Measurements from ENCODE around the gene SS18.

The SS18 gene

DNA sequence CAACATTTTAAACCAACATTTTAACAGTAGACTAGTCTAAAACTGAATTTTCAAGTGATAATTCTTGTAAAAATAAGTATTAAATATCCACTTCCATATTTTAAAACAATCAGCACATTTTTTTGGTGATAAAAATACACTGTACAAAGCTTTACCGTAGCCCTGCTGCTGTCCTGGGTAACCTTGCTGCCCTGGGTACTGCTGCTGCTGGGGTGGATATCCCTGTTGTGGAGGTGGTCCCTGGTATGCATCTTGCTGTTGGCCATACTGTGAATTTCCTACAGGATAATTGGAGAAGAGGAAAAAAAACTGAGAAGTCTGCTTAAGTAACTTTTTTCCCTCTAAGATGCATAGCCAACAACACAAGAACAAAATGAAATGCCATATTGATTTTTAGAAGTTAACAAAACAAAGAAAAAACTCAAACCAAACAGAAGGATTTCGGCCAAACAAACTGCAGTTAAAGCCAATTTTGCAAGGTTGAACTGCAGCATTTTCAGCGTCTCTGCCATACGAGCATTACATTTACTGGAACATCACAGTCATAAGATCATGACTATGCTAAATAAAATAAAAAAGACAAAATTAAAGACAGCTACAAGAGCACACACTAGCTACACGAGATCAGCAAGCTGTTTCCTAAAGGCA is 55.4 kb downstream of the SS18 start:
- no peak for DNase-seq (ENCODE audit: low read depth)
- no peak for TF ChIP-seq CTCF (IDR thresholded peaks at IDR 0.05; ENCODE audit: low read depth, low read length, missing control alignments)
- H3K4me3 ChIP-seq (ENCODE audit: low read depth, low read length) = no peak overlapping the region

DNA sequence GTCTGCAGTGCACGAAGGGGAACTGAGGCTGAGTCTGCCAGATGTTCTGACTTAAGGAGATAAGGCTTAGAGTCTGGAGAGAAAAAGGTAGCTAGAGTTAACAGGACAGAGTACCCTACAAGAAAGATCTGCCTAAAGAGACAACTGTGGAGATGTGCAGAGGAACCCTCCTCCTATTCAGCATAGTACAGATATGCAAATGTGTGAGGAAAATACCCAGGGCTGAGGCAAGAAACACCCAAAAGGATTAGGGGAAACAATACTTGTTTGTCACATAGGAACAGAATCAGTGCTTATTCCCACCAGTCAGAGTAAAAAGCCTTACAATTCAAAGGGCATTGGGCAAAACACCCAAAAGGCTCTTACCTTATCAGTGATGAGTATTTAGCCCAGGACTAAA is 67.8 kb downstream of the SS18 start:
- no peak for TF ChIP-seq CTCF (IDR thresholded peaks at IDR 0.05; ENCODE audit: low read depth, low read length, missing control alignments)
- no peak for DNase-seq (ENCODE audit: low read depth)
- no peak overlapping the region for H3K4me3 ChIP-seq (ENCODE audit: low read depth, low read length)

DNA sequence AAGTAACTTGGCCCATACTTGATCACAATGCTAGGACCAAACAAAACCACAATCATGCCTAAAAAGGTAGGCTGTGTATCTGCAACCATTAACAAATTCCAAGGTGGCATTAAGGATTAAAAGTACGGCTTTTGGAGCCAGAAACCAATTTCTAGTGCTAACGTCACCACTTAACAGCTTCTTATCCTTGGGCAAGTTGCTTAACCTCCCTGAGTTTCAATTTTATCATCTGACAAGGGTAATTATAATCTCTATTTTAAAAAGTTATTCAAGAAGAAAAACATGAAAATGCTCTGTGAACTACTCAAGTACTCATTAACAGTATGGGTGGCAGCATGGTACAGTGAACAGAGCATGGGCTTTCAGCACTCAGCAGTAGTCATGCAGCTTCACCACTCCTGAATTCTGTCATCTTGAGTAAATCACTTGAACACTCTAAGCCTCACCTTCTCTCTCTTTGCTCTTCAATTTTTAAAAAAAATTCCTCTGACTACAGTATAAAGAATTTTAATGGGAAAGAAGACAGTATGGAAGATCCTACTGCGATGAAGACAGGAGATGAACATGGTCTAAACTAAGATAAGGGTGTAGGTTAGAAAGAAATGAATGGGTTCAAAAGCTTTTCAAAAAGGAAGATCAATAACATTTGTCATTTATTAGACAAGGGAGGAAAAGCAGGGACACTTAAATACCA is 69.2 kb downstream of the SS18 start:
- DNase-seq (ENCODE audit: low read depth) = no peak
- no peak for TF ChIP-seq CTCF (IDR thresholded peaks at IDR 0.05; ENCODE audit: low read depth, low read length, missing control alignments)
- no peak overlapping the region for H3K4me3 ChIP-seq (ENCODE audit: low read depth, low read length)

DNA sequence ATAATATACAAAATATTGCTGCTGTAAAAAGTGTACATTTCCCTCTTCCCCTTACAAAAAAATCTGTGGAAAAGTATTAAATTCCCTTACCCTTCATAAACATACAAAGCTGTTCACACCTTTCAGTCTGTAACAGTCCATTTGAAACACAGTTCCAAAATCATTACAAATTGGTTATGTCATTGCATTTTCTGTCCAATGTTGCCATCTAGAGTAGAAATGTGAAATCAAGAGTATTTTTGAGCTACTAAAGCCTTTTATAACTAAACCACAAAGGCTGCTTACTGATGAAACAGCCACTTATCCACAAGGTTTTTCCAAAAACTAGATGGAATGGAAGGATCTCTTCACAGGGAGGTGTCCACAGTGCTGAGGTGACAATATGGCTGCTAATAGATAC is 72.5 kb downstream of the SS18 start:
- H3K4me3 ChIP-seq (ENCODE audit: low read depth, low read length) = no peak overlapping the region
- peak; percentile 7 for TF ChIP-seq CTCF (IDR thresholded peaks at IDR 0.05; ENCODE audit: low read depth, low read length, missing control alignments)
- DNase-seq (ENCODE audit: low read depth) = no peak

DNA sequence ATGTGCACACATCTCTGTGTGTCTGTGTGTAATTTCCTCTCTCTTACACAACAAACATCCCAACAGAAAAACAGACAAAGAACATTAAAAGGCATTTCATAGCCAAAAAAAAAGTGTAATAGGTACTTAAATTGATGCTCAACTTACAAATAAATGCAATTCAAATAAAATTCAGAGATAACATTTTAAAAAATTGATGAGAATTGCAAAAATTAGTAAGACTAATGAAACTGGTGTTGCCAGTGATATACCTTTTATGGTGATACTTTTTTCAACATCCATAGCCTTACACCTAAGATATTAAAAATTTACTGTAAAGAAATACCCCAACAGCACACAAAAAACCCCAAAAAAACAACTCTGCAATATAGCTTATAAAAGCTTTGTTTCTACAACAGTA is 76.0 kb downstream of the SS18 start:
- no peak for DNase-seq (ENCODE audit: low read depth)
- no peak overlapping the region for H3K4me3 ChIP-seq (ENCODE audit: low read depth, low read length)
- TF ChIP-seq CTCF (IDR thresholded peaks at IDR 0.05; ENCODE audit: low read depth, low read length, missing control alignments) = no peak

DNA sequence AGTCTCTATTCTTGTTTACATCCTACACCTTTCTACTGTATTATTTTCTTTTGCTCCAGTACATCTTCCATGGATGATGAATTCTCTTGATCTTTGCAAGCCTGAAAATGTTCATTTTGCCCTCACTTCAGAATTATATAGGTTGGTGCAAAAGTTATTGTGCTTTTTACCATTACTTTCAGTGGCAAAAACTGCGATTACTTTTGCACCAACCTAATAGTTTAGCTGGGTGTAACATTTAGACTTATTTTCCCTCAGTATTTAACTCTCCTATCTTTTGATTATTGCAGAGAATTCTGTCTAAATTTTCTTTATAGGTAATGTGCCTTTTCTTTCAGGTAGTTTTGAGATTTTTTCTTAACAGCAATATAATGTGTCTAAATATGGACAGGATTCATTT is 81.8 kb downstream of the SS18 start:
- TF ChIP-seq CTCF (IDR thresholded peaks at IDR 0.05; ENCODE audit: low read depth, low read length, missing control alignments) = no peak
- no peak for DNase-seq (ENCODE audit: low read depth)
- no peak overlapping the region for H3K4me3 ChIP-seq (ENCODE audit: low read depth, low read length)

DNA sequence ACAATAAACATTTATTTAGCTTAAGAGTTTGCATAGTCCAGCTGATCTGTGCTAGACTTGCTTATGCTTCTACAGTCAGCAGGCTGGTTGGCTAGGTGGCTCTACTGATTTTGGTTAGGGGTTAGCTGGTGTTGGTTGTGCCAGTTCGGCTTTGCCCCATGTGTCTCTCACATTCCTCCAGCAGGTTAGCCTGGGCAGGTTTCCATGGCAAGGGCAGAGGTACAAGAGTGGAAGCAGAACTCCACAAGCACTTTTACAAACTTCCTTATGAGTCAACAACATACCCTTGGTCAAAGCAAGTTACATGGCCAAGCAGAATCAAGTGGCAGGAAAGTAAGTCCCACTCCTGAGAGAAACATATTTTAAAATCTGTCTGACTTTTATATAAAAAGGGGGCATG is 82.3 kb downstream of the SS18 start:
- TF ChIP-seq CTCF (IDR thresholded peaks at IDR 0.05; ENCODE audit: low read depth, low read length, missing control alignments) = no peak
- H3K4me3 ChIP-seq (ENCODE audit: low read depth, low read length) = no peak overlapping the region
- no peak for DNase-seq (ENCODE audit: low read depth)
